ENCODE results near the gene HS6ST1.
A peak's percentile ranks its signal among the peaks of the same experiment; 100 is the strongest.

Gene HS6ST1

DNA sequence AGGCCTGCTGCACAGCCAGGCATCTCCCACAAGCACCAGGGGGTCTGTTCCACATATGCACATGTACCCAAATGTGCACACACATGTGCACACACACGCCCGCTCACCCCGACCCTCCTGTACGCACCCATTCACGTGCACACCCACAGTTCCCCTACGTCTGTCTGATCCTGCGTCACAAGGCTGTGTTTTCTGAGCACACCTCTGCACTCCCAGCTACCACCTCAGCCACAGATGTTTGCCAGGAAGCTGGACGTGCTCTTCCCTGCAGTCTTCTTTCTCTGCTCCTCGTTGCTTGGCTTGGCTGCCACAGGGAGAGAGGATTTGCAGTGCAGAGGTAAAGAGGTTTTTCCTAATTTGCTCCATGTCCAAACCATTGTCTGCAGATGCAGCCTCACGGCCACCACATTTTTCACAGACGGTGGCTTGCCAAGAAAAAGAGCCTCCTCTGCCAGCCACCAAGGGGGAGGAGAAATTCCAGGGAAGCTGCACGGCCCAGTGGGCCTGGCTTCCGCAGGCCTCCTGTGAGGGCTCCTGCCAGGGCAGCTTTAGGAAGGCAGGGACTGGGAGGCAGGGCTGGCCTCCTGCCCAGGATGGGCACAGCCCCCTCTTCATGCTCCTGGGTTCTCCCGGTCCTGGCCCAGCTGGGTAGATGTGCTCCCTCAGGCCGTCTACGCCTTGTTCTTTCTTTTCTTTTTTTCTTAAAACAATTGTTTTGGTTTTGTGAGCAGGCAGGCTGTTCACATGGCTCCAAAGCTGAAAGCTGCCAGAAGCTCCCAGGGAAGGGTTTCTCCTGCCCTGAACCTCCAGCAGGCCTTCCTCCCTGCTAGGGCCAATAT lies 29.3 kb upstream of the HS6ST1 start:
- TF ChIP-seq, protein P1, sequence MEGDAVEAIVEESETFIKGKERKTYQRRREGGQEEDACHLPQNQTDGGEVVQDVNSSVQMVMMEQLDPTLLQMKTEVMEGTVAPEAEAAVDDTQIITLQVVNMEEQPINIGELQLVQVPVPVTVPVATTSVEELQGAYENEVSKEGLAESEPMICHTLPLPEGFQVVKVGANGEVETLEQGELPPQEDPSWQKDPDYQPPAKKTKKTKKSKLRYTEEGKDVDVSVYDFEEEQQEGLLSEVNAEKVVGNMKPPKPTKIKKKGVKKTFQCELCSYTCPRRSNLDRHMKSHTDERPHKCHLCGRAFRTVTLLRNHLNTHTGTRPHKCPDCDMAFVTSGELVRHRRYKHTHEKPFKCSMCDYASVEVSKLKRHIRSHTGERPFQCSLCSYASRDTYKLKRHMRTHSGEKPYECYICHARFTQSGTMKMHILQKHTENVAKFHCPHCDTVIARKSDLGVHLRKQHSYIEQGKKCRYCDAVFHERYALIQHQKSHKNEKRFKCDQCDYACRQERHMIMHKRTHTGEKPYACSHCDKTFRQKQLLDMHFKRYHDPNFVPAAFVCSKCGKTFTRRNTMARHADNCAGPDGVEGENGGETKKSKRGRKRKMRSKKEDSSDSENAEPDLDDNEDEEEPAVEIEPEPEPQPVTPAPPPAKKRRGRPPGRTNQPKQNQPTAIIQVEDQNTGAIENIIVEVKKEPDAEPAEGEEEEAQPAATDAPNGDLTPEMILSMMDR (IDR thresholded peaks at IDR 0.05; ENCODE audit: low read depth, low read length): no peak
- peak; percentile 41 for DNase-seq (ENCODE audit: extremely low read depth, low read depth)

DNA sequence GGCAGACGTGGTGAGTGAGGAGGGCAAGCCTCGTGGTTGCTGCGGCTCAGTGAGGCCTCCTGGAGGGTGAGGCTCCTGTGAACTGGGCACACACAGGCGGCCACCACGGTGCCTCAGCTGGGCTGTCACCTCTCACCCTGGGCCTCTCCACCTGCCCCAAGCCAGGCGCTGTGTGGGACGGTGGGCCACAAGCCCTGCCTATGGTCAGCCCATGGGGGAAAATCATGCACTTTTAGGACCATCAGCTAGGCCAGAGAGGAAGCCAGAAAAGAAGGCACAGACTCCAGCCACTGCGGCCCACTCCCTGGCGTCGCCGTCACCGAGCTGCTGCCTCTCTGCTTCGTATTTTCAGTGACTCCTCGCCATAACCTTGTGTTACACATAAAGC lies 28.5 kb upstream of the HS6ST1 start:
- DNase-seq (ENCODE audit: extremely low read depth, low read depth): no peak
- TF ChIP-seq, protein P1 (IDR thresholded peaks at IDR 0.05; ENCODE audit: low read depth, low read length): no peak

DNA sequence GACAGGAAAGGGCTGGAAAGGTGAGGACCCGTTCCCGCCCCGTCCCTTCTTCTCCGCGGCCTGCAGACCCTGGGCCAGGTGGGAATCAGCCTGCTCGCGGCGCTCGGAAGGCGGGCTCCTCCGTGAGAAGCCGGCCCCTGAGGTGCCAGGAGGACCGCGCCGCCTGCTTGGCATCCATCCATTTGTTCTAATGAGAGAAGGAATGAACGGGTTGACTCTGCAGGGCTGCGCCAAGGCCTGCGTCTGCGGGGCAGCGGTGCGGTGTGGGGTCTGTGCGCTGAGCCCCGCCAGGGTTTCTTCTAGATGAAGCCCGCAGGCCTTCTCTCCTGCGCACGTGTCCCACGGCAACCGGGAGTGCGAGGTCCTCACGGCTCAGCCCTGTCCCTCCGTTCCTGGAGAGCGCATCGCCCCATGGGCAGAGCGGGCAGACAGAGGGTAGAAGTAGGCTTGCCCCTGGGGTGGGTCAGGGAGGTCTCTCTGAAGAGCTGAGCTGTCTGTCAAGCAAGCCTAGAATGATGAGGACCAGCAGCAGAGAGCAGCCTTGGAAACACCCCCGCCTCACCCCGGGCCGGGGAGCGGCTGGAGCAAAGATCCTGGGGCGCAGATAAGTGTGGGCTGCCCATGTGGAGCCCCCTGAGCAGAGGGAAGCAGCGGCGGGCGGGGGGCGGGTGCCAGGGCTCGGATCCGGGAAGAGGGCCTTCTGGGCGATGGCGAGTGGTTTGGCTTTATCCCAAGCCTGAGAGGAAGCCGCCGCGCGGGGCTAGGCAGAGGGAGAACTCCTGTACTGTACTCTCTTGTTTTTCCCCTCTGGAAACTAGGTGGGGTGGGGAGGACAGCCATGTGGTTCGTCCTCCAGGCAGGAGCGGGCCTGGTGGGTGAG lies 27.9 kb upstream of the HS6ST1 start:
- DNase-seq (ENCODE audit: extremely low read depth, low read depth): no peak
- TF ChIP-seq, protein P1 (IDR thresholded peaks at IDR 0.05; ENCODE audit: low read depth, low read length): no peak

DNA sequence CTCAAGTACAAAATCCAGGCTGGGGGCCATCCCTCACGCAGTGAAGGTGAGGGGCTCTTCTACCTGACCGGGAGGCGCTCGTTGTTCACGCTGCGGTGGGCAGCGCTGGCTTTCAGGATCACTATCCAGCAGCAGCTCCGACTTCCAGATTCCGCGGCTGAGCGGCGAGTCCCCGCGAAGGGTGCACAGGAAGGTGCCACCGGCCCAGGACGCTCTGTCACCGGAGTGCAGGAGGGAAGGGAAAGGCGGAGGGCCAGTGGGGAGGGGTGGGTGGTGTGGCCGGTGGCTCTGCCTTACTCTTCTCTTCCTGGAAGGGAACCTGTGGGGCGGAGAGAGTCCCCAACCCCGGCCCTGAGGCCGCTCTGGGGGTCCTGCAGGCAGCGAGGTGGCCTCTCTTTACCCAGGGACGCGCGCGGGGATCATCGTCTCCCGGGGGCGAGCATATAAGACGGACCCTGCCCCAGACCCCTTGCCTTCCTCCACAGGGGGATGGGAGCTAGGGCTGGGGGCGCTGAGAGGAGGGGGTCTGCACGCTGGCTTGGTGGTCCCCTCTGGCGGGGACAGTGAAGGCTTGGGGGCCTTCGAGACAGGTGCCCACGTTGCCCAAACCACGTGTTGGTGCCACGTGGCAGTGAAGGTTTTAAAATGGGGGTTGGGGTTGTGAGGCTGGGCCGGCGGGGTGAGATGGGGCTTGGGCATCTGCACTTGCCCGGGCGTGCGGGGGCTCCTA lies 26.9 kb upstream of the HS6ST1 start:
- no peak for DNase-seq (ENCODE audit: extremely low read depth, low read depth)
- TF ChIP-seq, protein P1 (IDR thresholded peaks at IDR 0.05; ENCODE audit: low read depth, low read length): no peak

DNA sequence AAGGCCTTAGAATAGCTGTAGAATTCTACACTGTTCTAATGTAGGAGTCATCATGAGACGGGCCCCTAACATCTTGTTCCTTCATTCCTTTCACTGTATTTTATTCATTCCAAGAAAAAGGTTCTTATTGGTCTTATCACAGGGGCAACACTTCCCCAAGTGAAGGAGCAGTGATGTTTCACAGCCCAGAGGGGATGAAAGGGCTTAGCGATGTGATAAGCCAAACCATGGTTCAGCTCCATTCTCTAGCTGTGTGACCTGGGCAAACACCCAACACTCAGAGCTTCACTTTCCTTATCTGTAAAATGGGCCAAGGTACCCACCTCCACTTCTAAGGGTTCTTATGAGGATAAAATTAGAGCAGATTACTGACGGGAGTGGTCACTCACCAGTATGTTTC lies 25.4 kb upstream of the HS6ST1 start:
- no peak for DNase-seq (ENCODE audit: extremely low read depth, low read depth)
- TF ChIP-seq, protein P1 (IDR thresholded peaks at IDR 0.05; ENCODE audit: low read depth, low read length): no peak

DNA sequence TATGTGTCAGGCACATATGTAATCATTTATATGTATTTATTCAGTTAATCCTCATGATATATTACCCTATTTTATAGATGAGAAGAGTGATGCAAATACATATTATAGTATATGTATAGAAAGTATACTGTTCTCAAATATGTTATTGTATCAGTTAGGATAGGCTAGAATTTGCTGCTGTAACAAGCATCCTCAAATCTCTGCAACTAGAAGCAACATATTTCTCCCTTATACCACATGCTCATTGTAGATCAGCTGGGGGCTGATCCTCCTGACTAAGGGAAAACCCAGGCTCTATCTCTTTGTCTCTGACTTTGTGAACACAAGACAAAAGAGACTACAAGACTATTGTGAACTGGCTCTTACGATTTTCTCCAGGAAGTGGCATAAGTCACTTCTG lies 24.8 kb upstream of the HS6ST1 start:
- DNase-seq (ENCODE audit: extremely low read depth, low read depth): no peak
- TF ChIP-seq, protein P1 (IDR thresholded peaks at IDR 0.05; ENCODE audit: low read depth, low read length): no peak
